HG02642 (cell line): ENCODE data around the gene MXRA7.
"Not testable (repeated sequence)": the region's sequence is repeated elsewhere in the genome, so short reads cannot be mapped to it uniquely, and the experiment has no call there.

Experiments used
- ATAC-seq: cut with Tn5 transposase; IDR thresholded peaks from one replicate; pipeline ENCODE4 v1.9.1; 2021; ENCODE audit warnings: mild to moderate bottlenecking; ENCODE audit not compliant: unreplicated experiment, poor library complexity

The MXRA7 gene

GRCh38 chr17:76657505-76658241 is 53.1 kb downstream of the MXRA7 start:
- no peak for ATAC-seq

- ATAC-seq = no peak
Observed at GRCh38 chr17:76654408-76654807, 56.4 kb downstream of the MXRA7 start.

DNA sequence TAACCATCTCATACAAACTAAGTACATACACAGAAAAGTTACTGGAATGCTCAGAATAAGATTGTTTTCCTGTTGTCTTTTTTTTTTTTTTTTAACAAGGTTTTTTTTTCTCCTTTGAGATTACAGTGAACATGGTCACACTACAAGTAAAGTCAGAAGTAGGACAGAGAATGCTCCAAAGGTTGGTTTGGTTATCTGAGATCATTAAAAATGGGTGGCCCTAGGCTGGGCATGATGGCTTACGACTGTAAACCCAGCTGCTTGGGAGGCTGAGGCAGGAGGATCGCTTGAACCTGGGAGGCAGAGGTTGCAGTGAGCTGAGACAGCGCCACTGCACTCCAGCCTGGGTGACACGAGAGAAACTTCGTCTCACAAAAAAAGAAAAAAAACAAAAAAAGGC is 60.3 kb downstream of the MXRA7 start:
- ATAC-seq = no peak

GRCh38 chr17:76646712-76647111 is 64.1 kb downstream of the MXRA7 start:
- no peak for ATAC-seq

- ATAC-seq = no peak
Observed at GRCh38 chr17:76645481-76645880, 65.3 kb downstream of the MXRA7 start.

DNA sequence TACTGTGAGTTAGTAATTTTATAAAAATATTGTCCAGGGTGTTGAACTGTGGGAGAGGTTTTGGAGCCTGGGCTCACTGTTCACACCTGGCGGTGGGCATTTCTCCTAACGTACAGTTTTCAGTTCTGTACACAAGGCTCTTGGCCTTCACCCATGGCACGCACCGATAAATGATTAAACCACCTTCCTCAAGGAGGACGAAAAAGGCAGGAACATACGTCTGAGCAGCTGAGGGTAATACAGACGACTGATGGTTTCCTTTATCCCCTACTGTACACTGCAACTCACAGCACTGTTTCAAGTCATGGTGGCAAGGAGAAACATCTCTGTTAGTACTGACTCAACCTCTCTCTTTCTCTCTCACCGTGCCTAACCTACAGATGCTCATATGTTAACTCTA is 65.8 kb downstream of the MXRA7 start:
- no peak for ATAC-seq

DNA sequence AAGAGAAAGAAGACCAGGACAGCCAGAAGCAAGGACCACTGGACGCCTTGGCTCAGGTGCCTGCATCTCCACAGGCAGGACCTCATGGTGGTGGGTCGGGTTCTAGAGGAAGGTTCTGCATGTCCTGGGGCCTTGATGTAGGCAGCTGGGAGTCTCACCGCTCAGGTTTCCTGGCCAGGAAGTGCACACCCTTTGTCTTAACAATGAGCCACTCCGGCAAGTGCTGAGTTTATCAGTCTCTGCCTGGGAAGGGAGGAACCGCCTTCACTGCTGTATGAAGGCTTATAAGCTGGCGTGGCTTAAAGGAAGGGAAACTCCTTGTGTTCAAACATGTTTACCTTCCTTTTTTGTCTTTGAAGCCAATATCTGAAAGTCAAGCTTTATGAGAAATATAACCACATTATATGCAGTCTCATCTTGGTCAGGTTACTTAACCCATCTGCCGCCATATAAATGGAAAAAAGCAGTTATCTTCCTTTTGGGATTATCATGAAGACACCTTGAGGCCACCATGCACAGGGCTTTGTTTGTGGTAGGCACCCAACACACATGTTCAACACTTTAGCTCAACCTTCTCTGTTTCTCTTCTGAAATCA is 67.1 kb downstream of the MXRA7 start, which contains the start of gene ST6GALNAC1:
Gene ST6GALNAC1 (minus strand): TSS at position 205 of the 596 bp plus-strand sequence. CDS start 119 bp downstream, at position 86.
- ATAC-seq = no peak

DNA sequence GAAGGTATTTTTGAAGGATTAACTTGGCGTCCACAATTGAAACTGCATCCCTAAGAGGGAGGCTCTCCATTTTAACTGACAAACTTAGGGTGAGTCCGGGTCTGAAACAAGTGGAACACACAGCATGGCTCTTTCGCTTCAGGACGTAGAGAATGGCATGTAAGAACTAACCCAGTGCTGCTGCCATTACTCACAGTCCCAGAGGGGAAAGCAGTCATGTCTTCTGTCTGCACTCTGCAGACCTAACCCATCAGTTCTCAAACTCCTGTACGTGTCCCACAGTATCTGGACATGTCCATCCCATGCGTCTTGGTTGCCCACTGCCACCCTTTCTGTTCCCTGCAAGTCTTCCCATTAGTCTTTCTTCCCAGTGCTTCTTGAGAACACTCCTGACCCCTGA is 67.8 kb downstream of the MXRA7 start:
- no peak for ATAC-seq

- no peak for ATAC-seq
Observed at GRCh38 chr17:76642032-76642561, 68.7 kb downstream of the MXRA7 start.

GRCh38 chr17:76641501-76641900 is 69.3 kb downstream of the MXRA7 start:
- no peak for ATAC-seq

DNA sequence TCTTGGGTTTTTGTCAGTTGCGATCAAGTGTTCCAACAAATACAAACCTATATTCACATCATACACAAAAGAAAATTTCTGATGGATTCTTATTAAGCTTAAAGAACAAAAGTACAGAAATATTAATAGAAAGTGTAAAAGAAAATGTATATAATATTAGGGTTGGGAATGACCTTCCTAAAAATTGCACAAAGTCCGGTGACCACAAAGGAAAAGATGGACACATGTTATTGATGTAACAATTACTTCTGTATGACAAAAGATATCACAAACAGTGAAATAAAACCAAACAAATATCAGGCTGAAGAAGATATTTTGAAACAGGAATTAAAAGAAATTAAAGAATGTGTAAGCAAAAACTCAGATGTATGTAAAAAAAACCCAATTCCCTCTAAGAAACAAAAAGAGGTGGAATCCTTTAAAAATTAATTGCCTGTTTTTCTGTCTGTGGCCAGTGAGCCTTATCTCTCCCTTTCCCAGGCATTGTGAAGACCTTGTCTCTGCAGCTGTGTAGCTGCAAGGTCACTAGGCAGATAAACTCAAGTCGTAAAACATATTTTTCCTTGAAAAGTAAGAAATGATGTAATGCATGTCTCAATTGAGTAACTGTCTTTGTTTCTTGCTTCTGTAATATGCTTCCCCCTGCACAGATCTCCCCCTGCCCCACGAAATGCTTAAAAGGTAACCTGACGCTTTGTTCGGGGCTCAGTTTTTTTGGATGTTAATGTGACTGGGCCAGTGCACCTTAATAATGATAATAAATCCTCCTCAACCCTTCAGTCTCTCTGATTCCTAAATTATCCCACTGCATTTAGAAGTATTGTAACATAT is 70.0 kb downstream of the MXRA7 start:
- ATAC-seq = no peak

- no peak for ATAC-seq
Observed at GRCh38 chr17:76638263-76638662, 72.5 kb downstream of the MXRA7 start.

- not testable (repeated sequence) for ATAC-seq
Observed at GRCh38 chr17:76636486-76637206, 74.1 kb downstream of the MXRA7 start.

DNA sequence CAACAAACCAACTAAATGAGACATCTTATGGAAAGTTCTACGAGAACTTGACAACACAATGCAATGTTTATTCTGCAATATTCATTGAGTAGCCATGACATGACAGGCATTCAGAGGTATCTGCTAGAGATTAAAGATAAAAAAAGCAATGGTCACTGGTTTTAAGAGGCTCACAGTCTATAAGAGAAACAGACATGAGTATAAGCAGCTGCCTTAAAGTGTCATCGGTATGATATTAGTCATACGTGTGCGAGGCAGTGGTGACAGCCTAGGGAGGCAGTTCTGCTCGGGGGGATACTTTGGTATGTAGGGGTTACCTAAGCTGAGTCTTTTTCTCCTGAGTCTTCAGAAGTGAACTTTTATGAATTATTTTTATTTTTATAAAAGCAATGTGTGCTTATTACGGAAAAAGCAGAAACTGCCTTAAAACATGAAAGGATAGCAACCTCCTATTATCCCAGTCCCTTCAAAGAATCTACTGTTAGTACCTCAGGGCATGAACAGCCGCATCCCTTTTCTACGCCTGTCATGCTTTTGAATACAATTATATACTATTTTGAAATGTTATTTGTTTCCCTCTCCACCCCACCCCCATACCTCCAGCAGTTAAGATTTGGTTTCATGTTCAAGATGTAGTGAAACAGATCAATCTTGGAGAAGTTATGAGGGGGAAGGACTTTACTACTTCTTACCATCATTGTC is 75.0 kb downstream of the MXRA7 start:
- ATAC-seq = no peak

DNA sequence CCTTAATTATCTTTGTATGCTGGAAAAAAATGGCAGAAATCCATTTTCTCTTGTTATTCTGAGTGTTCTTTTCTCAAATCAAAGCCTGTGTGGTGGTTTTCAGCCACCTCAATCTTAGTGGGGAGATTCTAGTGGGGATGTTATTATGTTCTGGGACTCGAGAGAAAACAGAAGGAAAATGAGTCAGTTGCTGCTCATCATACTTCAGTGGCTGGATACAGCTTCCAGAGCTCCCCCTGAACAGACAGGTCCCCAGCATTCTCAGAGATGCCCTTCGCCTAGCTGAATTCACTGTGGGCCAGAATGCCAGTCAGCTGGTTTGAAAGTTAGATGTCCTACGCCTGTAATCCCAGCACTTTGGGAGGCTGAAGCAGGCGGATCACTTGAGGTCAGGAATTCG is 75.7 kb downstream of the MXRA7 start:
- ATAC-seq = no peak

- ATAC-seq = no peak
Observed at GRCh38 chr17:76633628-76634328, 77.0 kb downstream of the MXRA7 start.

GRCh38 chr17:76631821-76632565 is 78.8 kb downstream of the MXRA7 start:
- ATAC-seq = no peak

GRCh38 chr17:76630151-76630550 is 80.6 kb downstream of the MXRA7 start:
- no peak for ATAC-seq
